ENCODE data around the gene BAK1. TPM values are rescaled to one million over a fixed set of nuclear protein-coding genes. Genes with fewer than 3 reads are reported as not detected.

Gene BAK1
- total and polyA plus RNA-seq, 2 of the 13 experiments (the other 11 are each of a cell fraction or from before 2014, with no cell fraction given) = 15.0 to 23.8 TPM

GRCh38 chr6:33575211-33575610 lies 4.9 kb downstream of the BAK1 start:
- Histone ChIP-seq H3K27ac (ENCODE audit: extremely low read length, insufficient read depth, low read length) (no peak overlapping the region), H3K9ac (ENCODE audit: insufficient read depth, low read depth, low read length) (no peak overlapping the region), H4K20me1 (ENCODE audit: insufficient read depth, low read length) (no peaks in the 10 kb centered on the region), H3K79me2 (ENCODE audit: insufficient read depth, low read length) (peaks cover 9% of the 10 kb centered on the region), H3K27me3 (ENCODE audit: control insufficient read depth in 1 of 2, insufficient read depth in 2 of 2, low read length in 2 of 2) (no peaks in the 10 kb centered on the region), H3K4me3 (replicated peaks in 1 of 3; ENCODE audit: insufficient read depth in 1 of 3, low read depth in 2 of 3, low read length in 3 of 3) (no peak overlapping the region), H3K4me2 (ENCODE audit: low read depth, low read length) (no peak overlapping the region), H3K9me3 (ENCODE audit: low read length) (no peaks in the 10 kb centered on the region), H3K4me1 (ENCODE audit: insufficient read depth, low read length) (peaks cover 26% of the 10 kb centered on the region), H2AFZ (ENCODE audit: low read length) (no peak overlapping the region), H3K36me3 (replicated peaks in 1 of 2; ENCODE audit: control insufficient read depth in 1 of 2, insufficient read depth in 2 of 2, low read length in 2 of 2) (peaks cover 24 to 28% of the 10 kb centered on the region in 2 experiments; a peak in 4 of 5 replicates)
- WGBS (ENCODE audit: low lambda C conversion rate) = 94% methylated on average over 8 of the region's 8 CpGs
- CTCF ChIA-PET (ENCODE audit: low intra/inter-chr PET ratio, low total read pairs) = no interaction called here
- in situ Hi-C loops (cut with HindIII; ENCODE audit: extremely low pct_ligation_motif_present, low pct_unique_long_range_greater_than_20kb) (no loop called here), intact Hi-C loops (cut with micrococcal nuclease; ENCODE audit: unreplicated experiment) (no loop called here)
- TF ChIP-seq RXRA (CRISPR knock-in tag; IDR thresholded peaks at IDR 0.05) = 0 out of 2 replicates have a peak, but pooled peaks have one; percentile 23
- TF ChIP-seq, protein P1, sequence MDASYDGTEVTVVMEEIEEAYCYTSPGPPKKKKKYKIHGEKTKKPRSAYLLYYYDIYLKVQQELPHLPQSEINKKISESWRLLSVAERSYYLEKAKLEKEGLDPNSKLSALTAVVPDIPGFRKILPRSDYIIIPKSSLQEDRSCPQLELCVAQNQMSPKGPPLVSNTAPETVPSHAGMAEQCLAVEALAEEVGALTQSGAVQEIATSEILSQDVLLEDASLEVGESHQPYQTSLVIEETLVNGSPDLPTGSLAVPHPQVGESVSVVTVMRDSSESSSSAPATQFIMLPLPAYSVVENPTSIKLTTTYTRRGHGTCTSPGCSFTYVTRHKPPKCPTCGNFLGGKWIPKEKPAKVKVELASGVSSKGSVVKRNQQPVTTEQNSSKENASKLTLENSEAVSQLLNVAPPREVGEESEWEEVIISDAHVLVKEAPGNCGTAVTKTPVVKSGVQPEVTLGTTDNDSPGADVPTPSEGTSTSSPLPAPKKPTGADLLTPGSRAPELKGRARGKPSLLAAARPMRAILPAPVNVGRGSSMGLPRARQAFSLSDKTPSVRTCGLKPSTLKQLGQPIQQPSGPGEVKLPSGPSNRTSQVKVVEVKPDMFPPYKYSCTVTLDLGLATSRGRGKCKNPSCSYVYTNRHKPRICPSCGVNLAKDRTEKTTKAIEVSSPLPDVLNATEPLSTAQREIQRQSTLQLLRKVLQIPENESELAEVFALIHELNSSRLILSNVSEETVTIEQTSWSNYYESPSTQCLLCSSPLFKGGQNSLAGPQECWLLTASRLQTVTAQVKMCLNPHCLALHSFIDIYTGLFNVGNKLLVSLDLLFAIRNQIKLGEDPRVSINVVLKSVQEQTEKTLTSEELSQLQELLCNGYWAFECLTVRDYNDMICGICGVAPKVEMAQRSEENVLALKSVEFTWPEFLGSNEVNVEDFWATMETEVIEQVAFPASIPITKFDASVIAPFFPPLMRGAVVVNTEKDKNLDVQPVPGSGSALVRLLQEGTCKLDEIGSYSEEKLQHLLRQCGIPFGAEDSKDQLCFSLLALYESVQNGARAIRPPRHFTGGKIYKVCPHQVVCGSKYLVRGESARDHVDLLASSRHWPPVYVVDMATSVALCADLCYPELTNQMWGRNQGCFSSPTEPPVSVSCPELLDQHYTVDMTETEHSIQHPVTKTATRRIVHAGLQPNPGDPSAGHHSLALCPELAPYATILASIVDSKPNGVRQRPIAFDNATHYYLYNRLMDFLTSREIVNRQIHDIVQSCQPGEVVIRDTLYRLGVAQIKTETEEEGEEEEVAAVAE (CRISPR knock-in tag; IDR thresholded peaks at IDR 0.05; ENCODE audit: borderline replicate concordance) = no peak
- ATAC-seq (no peak), FAIRE-seq (no peak), DNase-seq (ENCODE audit: low spot score) (no peak)
- POLR2A ChIA-PET = no interaction called here
- BruUV-seq (replicated peaks) = no TSS peak

Data from HepG2 (cell line).